Inferior parietal cortex (tissue), 1 donor: ENCODE measurements around the gene VRK3.

Experiments
- DNase-seq: peaks from one replicate; pipeline ENCODE4 v3.0.0-alpha.2; 2016; ENCODE audit errors: extremely low spot score

VRK3 gene

DNA sequence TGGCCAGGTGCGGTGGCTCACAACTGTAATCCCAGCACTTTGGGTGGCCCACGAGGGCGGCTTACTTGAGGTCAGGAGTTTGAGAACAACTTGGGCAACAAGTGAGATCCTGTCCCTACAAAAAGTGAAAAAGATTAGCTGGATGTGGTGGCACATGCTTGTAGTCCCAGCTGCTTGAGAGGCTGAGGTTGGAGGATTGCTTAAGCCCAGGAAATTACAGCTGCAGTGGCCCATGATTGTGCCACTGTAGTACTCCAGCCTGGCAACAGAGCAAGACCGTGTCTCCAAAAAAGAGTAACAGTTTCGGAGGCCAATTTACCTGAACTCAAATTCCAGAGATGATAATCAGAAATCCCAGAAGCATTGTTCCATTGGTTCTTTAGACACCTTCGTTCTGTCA is 5.1 kb upstream of the VRK3 start:
- DNase-seq: no peak

- no peak for DNase-seq
These were observed 1.4 kb upstream of the VRK3 start for GRCh38 chr19:50026550-50026906.

- DNase-seq: no peak
These were observed 800 bp upstream of the VRK3 start, which contains the start of gene ZNF473 for GRCh38 chr19:50025794-50026549. TSS of gene ZNF473 (plus strand) at chr19:50026005. CDS start at chr19:50031083, 5,078 bp downstream.

- DNase-seq: no peak
These were observed 502 bp downstream of the VRK3 start for GRCh38 chr19:50024719-50025021.

GRCh38 chr19:50022823-50023222 is 2.3 kb downstream of the VRK3 start:
- DNase-seq: no peak

- no peak for DNase-seq
These were observed 4.7 kb downstream of the VRK3 start for GRCh38 chr19:50020481-50020880.

DNA sequence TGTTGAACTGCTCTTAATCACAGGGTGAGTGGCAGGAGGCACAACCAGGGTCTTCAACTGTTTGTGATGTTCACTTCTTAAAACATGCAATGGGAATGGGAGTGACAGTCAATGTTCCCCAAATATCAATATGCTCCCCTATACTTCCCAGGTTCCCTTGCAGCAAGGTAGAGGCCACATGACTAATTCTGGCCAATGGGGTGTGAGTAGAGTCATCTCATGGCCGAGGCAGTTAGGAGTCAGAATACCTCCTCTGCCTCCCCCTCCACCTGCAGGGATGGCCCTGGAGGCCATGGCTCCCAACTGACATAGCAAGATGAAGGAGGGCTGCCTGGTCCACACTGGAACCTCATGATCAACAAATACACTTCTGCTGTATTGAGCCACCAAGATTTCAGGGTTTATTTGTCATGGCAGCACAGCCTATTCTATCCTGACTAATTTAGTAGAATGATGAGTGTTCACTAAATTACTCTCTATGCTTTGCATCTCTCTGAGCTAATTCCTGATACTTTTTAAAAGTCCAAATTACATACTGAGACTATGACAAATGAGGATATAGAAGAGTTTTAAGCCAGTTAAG is 8.9 kb downstream of the VRK3 start:
- DNase-seq: no peak

GRCh38 chr19:50008532-50008931 is 16.6 kb downstream of the VRK3 start:
- no peak for DNase-seq

GRCh38 chr19:50007947-50008346 is 17.2 kb downstream of the VRK3 start:
- no peak for DNase-seq

DNA sequence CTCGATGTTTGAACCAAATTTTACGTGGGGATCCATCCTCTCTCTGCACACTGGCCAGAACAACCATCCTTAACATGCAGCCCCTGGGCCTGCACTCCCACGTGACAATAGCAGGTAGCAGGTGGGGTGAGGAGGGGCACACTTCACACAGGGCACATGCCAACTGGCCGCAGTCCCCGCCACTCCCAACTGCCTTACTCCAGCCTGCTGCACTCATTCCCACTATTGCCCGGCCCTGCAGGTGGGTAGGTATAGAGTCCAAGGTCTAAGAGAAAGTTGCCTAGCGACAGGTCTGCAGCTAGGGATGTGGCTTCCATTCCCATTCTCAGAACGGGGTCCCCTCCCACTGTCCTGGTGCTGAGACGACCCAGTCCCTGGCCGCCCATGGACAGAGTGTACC is 18.0 kb downstream of the VRK3 start:
- DNase-seq: no peak

GRCh38 chr19:50005428-50005827 is 19.7 kb downstream of the VRK3 start:
- no peak for DNase-seq

GRCh38 chr19:50003810-50004419 is 21.3 kb downstream of the VRK3 start:
- DNase-seq: peak; percentile 62

DNA sequence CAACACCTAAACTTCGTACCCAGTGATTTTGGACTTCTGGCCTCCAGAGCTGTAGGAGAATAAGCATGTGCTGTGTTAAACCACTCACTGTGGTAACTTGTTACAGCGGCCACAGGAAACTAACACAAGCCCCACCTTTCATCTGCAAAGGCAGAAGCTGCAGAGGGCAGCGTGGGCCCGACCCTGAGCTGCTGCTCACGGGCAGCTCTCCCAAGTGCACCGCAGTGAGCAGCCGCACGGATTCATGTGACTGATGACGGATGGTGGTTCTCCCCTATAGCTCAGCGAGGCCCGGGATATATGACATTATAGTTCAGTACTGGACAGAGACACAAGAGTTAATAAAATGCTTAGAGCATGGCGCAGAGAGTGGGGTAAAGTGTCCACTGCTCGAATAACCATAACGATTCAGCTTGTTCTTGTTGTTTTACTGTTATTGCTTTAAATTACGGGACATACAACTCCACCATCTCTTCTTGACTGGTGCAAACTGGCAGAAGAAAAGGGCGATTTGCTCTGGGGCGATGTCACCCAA is 21.9 kb downstream of the VRK3 start:
- DNase-seq: no peak

DNA sequence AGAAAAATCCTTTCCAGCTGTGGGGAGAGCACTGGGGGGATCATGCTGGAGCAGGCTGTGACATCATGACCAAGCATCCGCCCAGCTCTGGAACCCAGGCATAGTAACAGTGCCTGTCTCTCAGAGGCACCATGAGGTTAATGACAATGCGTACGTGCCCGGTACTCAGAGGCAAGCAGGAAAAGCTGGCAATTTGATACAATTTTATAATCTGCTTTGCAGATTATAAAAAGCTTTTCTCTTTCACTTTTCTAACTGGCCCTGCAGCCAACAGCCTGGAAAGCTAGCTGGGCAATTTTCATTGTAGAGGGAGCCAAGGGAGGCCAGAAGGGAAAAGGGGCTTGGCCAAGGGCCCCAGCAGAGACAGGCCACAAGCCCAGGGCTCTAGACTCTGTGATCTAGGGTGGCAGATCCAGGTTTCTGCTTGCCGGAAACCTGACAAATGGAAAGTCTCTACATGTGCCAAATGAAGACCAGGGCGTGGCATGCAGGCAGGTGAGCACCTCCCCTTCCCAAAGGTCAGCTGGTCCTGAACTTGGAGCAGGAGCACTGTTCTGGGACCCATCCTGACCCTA is 22.7 kb downstream of the VRK3 start:
- DNase-seq: no peak

GRCh38 chr19:50001775-50002174 is 23.4 kb downstream of the VRK3 start:
- DNase-seq: no peak

DNA sequence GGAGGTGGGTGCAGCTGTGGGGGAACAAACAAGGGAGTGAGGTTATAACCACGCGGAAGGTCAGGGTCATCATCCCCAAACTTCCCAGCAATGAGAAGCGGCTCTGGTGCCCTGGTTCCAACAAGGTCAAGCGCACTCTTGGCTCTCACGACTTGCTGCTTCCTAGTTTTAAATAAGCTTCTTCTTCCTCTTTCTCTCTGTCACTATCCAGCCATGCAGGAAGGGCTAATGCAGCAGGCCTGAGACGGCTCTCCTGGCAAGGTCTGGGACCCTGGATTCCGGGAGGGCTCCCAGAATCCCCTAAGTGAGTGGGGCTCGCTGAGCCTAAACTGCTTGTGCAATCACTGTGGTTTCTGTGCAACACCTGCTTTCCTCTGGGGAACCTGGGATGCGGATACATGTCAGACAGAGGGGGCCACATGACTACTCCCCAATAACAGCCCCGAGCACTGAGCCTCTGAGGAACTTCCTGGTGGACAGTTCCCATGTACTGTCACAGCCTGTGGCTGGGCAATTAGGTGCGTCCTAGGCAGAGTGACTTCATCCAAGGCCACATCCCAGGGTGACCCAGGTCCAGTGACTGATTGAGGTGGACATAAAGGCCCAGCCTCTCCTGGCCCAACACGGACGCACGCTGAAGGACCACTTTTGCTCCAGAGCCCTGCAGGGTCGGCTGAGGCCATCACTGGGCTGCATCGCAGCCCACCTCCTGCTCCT is 24.2 kb downstream of the VRK3 start:
- DNase-seq: no peak

DNA sequence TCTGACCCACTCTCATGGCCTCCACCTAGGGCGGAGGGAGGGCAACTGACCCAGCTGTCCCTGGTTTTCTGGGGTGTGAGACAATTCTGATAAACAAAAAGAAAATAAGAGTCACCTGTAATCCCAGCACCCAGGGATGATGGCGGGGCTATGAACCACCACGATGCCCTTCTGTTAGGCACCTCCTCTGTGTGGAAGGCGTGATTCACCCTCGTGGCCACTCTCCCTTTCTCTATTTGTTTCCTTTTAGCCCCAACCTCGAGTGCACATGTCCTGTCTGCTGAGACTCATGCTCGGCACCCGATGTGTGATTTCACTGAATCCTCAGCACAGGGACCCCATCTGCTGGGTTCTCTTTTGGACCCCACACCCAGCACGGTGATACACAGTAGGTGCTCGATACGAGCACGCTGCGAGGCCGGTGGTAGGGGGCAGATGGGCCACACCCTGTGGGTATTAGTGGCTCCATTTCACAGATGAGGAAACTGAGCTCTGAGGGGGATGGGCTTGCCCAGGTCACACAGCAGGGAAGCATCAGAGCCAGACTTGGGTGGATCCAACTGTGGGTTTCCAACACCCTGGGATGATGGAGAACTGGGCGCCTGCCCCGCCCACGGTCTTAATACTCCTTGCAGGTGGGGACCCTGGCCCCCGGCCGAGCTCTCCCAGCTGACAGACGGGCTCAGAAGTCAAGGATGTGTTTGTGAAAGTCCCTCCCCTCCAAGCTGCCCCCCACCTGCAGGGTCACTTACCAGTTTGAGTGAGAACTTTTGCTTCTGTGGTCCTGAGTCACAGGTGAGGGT is 24.9 kb downstream of the VRK3 start:
- no peak for DNase-seq

DNA sequence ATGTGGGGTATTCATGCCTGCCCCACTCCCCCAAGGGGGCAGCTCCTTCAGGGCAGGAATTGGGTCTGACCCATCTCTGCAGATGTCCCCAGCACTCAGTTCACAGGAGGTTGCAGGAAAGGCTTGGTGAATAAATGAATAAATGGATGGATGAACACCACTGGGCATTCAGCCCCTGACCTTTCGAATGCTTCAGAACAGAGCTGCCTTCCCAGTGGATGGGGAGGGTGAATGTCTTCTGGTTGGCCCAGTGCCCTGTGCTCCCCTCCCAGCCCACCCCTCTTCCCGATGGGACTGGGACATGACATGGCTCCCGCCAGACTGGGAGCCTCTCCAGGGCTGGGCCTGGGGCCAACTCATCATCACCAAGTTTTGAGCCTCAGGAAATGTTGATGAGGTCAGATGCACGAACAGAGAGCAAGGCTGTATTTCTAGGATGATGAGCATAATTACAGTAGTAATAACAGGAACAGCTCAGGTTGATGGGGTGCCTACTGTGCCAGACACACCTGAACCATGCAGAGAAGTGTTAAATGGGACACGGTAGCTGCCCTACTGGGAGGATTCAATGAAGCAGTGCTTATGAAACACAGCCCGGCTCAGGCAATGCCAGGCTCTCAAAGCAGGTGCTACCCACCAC is 25.7 kb downstream of the VRK3 start:
- DNase-seq: no peak

DNA sequence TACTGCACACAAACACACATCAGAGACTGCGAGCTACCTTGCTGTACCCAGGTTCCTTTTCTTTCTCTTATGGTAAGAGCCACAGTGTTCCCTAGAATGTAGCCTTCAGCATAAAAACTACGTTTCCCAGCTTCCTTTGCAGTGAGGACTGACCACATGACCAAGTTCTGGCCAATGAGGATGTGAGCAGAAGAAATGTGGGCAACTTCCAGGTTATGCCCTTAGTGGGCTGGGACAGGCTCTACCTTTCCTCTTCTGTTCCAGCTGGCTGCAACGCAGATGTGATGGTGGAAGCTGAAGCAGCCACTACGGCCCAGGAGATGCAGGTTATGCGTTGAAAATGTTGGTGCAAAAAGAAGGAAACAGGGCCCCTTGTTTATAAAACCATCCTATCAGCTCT is 27.5 kb downstream of the VRK3 start:
- DNase-seq: peak; percentile 22

- DNase-seq: peak; percentile 48
These were observed 36.7 kb downstream of the VRK3 start for GRCh38 chr19:49988433-49988832.

DNA sequence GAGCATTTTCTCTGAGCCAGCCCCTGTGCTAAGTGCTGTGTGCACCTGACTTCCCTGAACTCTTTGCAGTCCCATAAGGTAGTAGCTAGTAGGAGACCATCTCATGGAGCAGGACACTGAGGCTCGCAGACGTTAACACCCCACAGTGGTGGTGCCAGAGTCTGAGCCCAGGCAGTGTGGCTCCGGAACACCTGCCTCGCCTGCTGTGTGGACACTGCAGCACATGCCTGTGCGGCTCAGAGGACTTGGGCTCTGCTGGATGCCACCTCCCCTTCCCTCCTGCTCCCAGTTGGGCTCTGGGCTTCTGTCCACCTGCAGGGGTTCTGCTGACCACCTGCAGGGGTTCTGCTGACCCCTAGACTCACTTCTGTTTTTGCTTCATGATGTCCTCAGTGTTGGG is 37.2 kb downstream of the VRK3 start:
- DNase-seq: no peak
